Thyroid gland (tissue), 4 donors: ENCODE data around the gene C4orf50. TPM values are rescaled to one million over a fixed set of nuclear protein-coding genes. Genes with fewer than 3 reads are reported as not detected.

Experiments used
- DNase-seq, 2 donors: peaks; one replicate each; pipeline ENCODE4 v3.0.0-alpha.2; 2019
- H3K27ac ChIP-seq, 3 donors: fragments of 200-600 bp; sonication (generic); 1 replicate in 2 of 3; 2 replicates in 1 of 3; pipeline ENCODE4 v1.5.1; 2016 to 2019; ENCODE audit warnings: mild to moderate bottlenecking in 1 of 3, moderate library complexity in 1 of 3
- H3K27me3 ChIP-seq: fragments of 200-600 bp; sonication (generic); one replicate; pipeline ENCODE4 v1.5.1; 2019
- H3K36me3 ChIP-seq, 2 donors: fragments of 200-600 bp; sonication (generic); one replicate each; pipeline ENCODE4 v1.5.1; 2016 to 2019
- H3K4me1 ChIP-seq, 2 donors: fragments of 200-600 bp; sonication (generic); one replicate each; pipeline ENCODE4 v1.5.1; 2017 to 2019
- H3K4me3 ChIP-seq, 3 donors: fragments of 200-600 bp; sonication (generic); replicated peaks in 1 of 3; 1 replicate in 2 of 3; 2 replicates in 1 of 3; pipeline ENCODE4 v1.5.1; 2016; ENCODE audit warnings: mild to moderate bottlenecking in 1 of 3
- H3K9me3 ChIP-seq: fragments of 200-600 bp; sonication (generic); one replicate; pipeline ENCODE4 v1.5.1; 2017
- POLR2A ChIP-seq, 2 donors: fragments of 450-650 bp; IDR thresholded peaks; one replicate each; pipeline ENCODE4 v1.6.1; 2017; ENCODE audit warnings: antibody characterized with exemption in 2 of 2, mild to moderate bottlenecking in 2 of 2, moderate library complexity in 1 of 2
- WGBS, 2 donors: methylation state at CpG; one replicate each; pipeline ENCODE4 v1.1.5; 2017; 5-methylcytosine and 5-hydroxymethylcytosine counted together
- intact Hi-C: fragments of 100-400 bp; cut with DNase I; formaldehyde crosslinking; loops from one replicate; pipeline ENCODE4 v1.15.1; 2023
- total RNA-seq, 4 donors: library from RNA; depleted of rRNA; stranded (reverse); fragments of >200 nt; gene quantifications; one replicate each; pipeline ENCODE4 v1.2.3, GENCODE V29; 2016
- TF ChIP-seq, protein P1 (sequence below), 6 experiments: fragments of 200-600 bp in 3 of 6; fragments of 450-650 bp in 3 of 6; sonication (generic) in 3 of 6; IDR thresholded peaks; one replicate each; pipeline ENCODE4 v1.5.1; 2016 to 2019; ENCODE audit warnings: antibody characterized with exemption in 6 of 6, mild to moderate bottlenecking in 2 of 6, inconsistent platforms in 1 of 6, moderate library complexity in 1 of 6

C4orf50 gene
- total RNA-seq, 4 donors from 2014 or later: 0.11 to 0.15 (median 0.13) TPM; not detected in 1

GRCh38 chr4:5897674-5898073, 120.6 kb downstream of the C4orf50 start:
- Histone ChIP-seq H3K27me3 (no peaks in the 10 kb centered on the region), H3K4me1 (no peaks in the 10 kb centered on the region), H3K4me3 (no peak overlapping the region), H3K27ac (no peak overlapping the region), H3K36me3 (no peaks in the 10 kb centered on the region), H3K9me3 (no peaks in the 10 kb centered on the region)
- intact Hi-C loops: no loop called here
- no peak for DNase-seq
- WGBS, 2 donors: 88 to 91% methylated on average over 6 to 13 of the region's 13 CpGs
- TF ChIP-seq, protein P1, sequence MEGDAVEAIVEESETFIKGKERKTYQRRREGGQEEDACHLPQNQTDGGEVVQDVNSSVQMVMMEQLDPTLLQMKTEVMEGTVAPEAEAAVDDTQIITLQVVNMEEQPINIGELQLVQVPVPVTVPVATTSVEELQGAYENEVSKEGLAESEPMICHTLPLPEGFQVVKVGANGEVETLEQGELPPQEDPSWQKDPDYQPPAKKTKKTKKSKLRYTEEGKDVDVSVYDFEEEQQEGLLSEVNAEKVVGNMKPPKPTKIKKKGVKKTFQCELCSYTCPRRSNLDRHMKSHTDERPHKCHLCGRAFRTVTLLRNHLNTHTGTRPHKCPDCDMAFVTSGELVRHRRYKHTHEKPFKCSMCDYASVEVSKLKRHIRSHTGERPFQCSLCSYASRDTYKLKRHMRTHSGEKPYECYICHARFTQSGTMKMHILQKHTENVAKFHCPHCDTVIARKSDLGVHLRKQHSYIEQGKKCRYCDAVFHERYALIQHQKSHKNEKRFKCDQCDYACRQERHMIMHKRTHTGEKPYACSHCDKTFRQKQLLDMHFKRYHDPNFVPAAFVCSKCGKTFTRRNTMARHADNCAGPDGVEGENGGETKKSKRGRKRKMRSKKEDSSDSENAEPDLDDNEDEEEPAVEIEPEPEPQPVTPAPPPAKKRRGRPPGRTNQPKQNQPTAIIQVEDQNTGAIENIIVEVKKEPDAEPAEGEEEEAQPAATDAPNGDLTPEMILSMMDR (IDR thresholded peaks at IDR 0.05): no peak
- TF ChIP-seq POLR2A (IDR thresholded peaks at IDR 0.05): no peak

DNA sequence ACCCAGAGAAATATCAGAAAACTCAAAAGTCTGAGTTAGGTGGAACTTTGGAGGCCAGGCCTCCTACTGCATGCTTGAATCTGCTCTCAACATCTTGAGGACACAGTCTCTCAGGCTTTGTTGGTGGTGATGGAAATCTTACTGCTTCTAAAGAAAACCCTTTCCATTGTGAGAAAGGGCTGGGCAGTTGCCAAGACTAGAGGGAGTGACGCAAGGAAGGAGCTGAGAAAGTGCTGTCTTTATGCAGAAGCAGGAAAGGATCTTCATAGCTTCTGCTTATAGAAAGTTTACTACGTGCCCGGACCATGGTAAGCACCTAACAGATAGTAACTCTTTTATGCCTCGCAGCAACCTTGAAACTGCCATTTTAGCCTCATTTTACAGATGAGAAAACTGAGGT, 122.9 kb downstream of the C4orf50 start:
- no peak for TF ChIP-seq POLR2A (IDR thresholded peaks at IDR 0.05)
- TF ChIP-seq, protein P1 (IDR thresholded peaks at IDR 0.05): no peak
- Histone ChIP-seq H3K4me1 (peaks cover 0 to 2% of the 10 kb centered on the region in 2 donors), H3K27me3 (peaks cover 11% of the 10 kb centered on the region), H3K27ac (no peak overlapping the region), H3K36me3 (no peaks in the 10 kb centered on the region), H3K9me3 (no peaks in the 10 kb centered on the region), H3K4me3 (no peak overlapping the region)
- 63 to 70% methylated on average over 4 of the region's 4 CpGs for WGBS, 2 donors
- no peak for DNase-seq
- intact Hi-C loops: no loop called here

- 38 to 44% methylated on average over 1 to 7 of the region's 7 CpGs for WGBS, 2 donors
- Histone ChIP-seq H3K4me1 (peaks cover 0 to 4% of the 10 kb centered on the region in 2 donors), H3K4me3 (no peak overlapping the region), H3K9me3 (no peaks in the 10 kb centered on the region), H3K36me3 (no peaks in the 10 kb centered on the region), H3K27me3 (peaks cover 20% of the 10 kb centered on the region), H3K27ac (no peak overlapping the region)
- intact Hi-C loops: no loop called here
- no peak for TF ChIP-seq POLR2A (IDR thresholded peaks at IDR 0.05)
- TF ChIP-seq, protein P1 (IDR thresholded peaks at IDR 0.05): no peak
- DNase-seq: no peak
Observed at GRCh38 chr4:5894266-5894665, 124.0 kb downstream of the C4orf50 start.

DNA sequence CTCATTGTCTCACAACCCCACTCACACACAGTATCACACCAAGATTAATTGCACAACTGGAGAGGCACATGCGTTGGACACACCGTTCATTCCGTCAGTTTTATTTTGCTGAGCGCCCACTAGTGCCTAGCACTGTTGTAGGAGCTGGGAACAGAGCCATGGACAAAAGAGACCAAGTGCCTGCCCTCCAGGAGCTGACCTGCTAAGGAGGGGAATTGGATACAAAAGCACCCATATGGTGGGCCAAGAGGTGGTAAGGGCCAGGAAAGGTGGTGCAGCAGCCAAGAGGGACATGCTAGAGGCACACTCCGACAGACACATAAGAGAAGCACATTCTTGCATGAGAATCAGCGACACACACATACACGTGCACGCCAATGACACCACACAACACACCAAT, 124.6 kb downstream of the C4orf50 start:
- no peak for DNase-seq
- TF ChIP-seq POLR2A (IDR thresholded peaks at IDR 0.05): no peak
- TF ChIP-seq, protein P1 (IDR thresholded peaks at IDR 0.05): no peak
- Histone ChIP-seq H3K36me3 (no peaks in the 10 kb centered on the region), H3K27me3 (peaks cover 20% of the 10 kb centered on the region), H3K4me1 (peaks cover 0 to 4% of the 10 kb centered on the region in 2 donors), H3K4me3 (no peak overlapping the region), H3K9me3 (no peaks in the 10 kb centered on the region), H3K27ac (no peak overlapping the region)
- intact Hi-C loops: no loop called here
- WGBS, 2 donors: 77 to 78% methylated on average over 8 of the region's 8 CpGs

DNA sequence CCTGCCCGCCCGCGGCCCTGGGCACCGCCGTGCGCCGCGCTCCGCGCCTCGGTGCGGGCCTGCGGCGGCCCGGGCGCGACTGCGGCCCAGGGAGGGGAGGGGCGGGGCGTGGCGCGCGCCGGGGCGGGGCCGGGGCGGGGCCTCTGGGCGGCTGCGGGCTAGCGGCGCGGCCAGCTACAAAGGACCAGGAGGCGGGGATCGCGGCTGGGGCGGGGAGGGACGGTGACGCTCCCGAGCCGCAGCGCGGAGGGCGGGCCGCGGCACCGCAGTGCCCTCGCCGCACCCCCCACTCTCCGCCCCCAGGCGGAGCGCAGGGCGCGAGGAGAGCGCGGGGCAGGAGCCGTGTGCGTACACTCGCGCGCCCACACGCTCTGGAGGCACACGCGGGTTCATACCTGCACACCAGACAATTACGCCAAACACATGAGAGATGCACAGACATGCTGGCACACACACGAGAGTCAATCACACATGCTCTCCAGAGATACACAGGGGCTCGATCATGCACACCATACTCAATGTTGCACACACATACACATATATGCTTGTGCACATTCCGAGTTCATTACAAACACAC, 125.1 kb downstream of the C4orf50 start, which contains the start of gene CRMP1:
CRMP1 (minus strand) TSS at position 83 of the 577 bp plus-strand sequence. CDS start 117 bp downstream, outside the sequence.
- no peak for DNase-seq
- Histone ChIP-seq H3K27ac (no peak within 1 kb of the TSS), H3K36me3 (no peaks in the 10 kb centered on the region), H3K27me3 (peaks cover 22% of the 10 kb centered on the region), H3K4me1 (peaks cover 2 to 4% of the 10 kb centered on the region in 2 donors), H3K9me3 (no peaks in the 10 kb centered on the region), H3K4me3 (no peak within 1 kb of the TSS)
- TF ChIP-seq, protein P1 (IDR thresholded peaks at IDR 0.05): no peak
- TF ChIP-seq POLR2A (IDR thresholded peaks at IDR 0.05): no peak
- 15 to 46% methylated on average over 3 to 15 of the region's 67 CpGs for WGBS, 2 donors
- intact Hi-C loops: no loop called here
